ENCODE results near the gene TNS3. TPM values are rescaled to one million over a fixed set of nuclear protein-coding genes. Genes with fewer than 3 reads are reported as not detected.
A peak's percentile ranks its signal among the peaks of the same experiment; 100 is the strongest.

Gene TNS3
- total and polyA plus RNA-seq, 4 experiments from 2014 or later, result 0.11 to 3.2 (median 1.3) TPM; not detected in 1

GRCh38 chr7:47579458-47579857, 2.5 kb downstream of the TNS3 start:
- peaks cover 0 to 6% (median under 1%) of the 10 kb centered on the region in 8 donors for H3K9me3 Mint-ChIP-seq
- H3K4me1 ChIP-seq (ENCODE audit: insufficient read depth, low read length), result no peaks in the 10 kb centered on the region

GRCh38 chr7:47578579-47579270, 3.2 kb downstream of the TNS3 start:
- Histone ChIP-seq H3K27ac (ENCODE audit: low read depth, low read length) (no peak overlapping the region), H3K4me3 (ENCODE audit: low read length in 2 of 2) (no peak overlapping the region), H3K27me3 (ENCODE audit: insufficient read depth, low read length) (no peaks in the 10 kb centered on the region), H3K4me1 (ENCODE audit: insufficient read depth, low read length) (no peaks in the 10 kb centered on the region), H3K9me3 (ENCODE audit: control insufficient read depth in 1 of 2, low read length in 2 of 2) (no peaks in the 10 kb centered on the region), H3K36me3 (ENCODE audit: insufficient read depth, low read length) (no peaks in the 10 kb centered on the region)
- intact Hi-C loops (cut with micrococcal nuclease), result no loop called here
- DNase-seq, result no peak
- Mint-ChIP-seq H3K27ac (no peak overlapping the region), H3K4me1 (peaks cover 0 to 4% (median under 1%) of the 10 kb centered on the region in 4 donors), H3K9me3 (peaks cover 0 to 10% (median 2%) of the 10 kb centered on the region in 8 donors), H3K36me3 (no peaks in the 10 kb centered on the region), H3K4me3 (no peak overlapping the region), H3K27me3 (peaks cover 7 to 20% of the 10 kb centered on the region in 2 donors)
- ChIA-PET CTCF (ENCODE audit: partially characterized antibody) (no interaction called here), POLR2A (ENCODE audit: partially characterized antibody) (no interaction called here)

More at GRCh38 chr7:47579458-47579857, 2.5 kb downstream of the TNS3 start:
- POLR2A ChIA-PET (ENCODE audit: partially characterized antibody), result no interaction called here
- no peak for DNase-seq
- H3K27me3 Mint-ChIP-seq, result peaks cover 7 to 21% of the 10 kb centered on the region in 2 donors
- no peak overlapping the region for H3K4me3 ChIP-seq (ENCODE audit: low read length in 2 of 2)
- intact Hi-C loops (cut with micrococcal nuclease), result no loop called here
- no peaks in the 10 kb centered on the region for H3K36me3 ChIP-seq (ENCODE audit: insufficient read depth, low read length)
- CTCF ChIA-PET (ENCODE audit: partially characterized antibody), result no interaction called here
- H3K27ac Mint-ChIP-seq, result no peak overlapping the region
- peaks cover 0 to 4% (median under 1%) of the 10 kb centered on the region in 4 donors for H3K4me1 Mint-ChIP-seq
- H3K36me3 Mint-ChIP-seq, result no peaks in the 10 kb centered on the region
- no peak overlapping the region for H3K27ac ChIP-seq (ENCODE audit: low read depth, low read length)
- no peak overlapping the region for H3K4me3 Mint-ChIP-seq
- H3K27me3 ChIP-seq (ENCODE audit: insufficient read depth, low read length), result no peaks in the 10 kb centered on the region
- H3K9me3 ChIP-seq (ENCODE audit: control insufficient read depth in 1 of 2, low read length in 2 of 2), result no peaks in the 10 kb centered on the region

- Mint-ChIP-seq H3K36me3 (no peaks in the 10 kb centered on the region), H3K27ac (no peak overlapping the region), H3K9me3 (peaks cover 0 to 10% (median under 1%) of the 10 kb centered on the region in 8 donors), H3K4me1 (peaks cover 0 to 4% (median under 1%) of the 10 kb centered on the region in 4 donors), H3K27me3 (peaks cover 7 to 8% of the 10 kb centered on the region in 2 donors), H3K4me3 (no peak overlapping the region)
- Histone ChIP-seq H3K27ac (ENCODE audit: low read depth, low read length) (no peak overlapping the region), H3K9me3 (ENCODE audit: control insufficient read depth in 1 of 2, low read length in 2 of 2) (no peaks in the 10 kb centered on the region), H3K4me1 (ENCODE audit: insufficient read depth, low read length) (no peaks in the 10 kb centered on the region), H3K36me3 (ENCODE audit: insufficient read depth, low read length) (no peaks in the 10 kb centered on the region), H3K27me3 (ENCODE audit: insufficient read depth, low read length) (no peaks in the 10 kb centered on the region), H3K4me3 (ENCODE audit: low read length in 2 of 2) (no peak overlapping the region)
- intact Hi-C loops (cut with micrococcal nuclease), result no loop called here
- CTCF ChIA-PET (ENCODE audit: partially characterized antibody), result no interaction called here
- no peak for DNase-seq
- POLR2A ChIA-PET (ENCODE audit: partially characterized antibody), result no interaction called here
Measured at GRCh38 chr7:47577321-47577919, 4.5 kb downstream of the TNS3 start.

- H3K27me3 Mint-ChIP-seq, result peaks cover 7% of the 10 kb centered on the region in 2 donors
- intact Hi-C loops (cut with micrococcal nuclease), result no loop called here
- H3K4me3 Mint-ChIP-seq, result no peak overlapping the region
- no peaks in the 10 kb centered on the region for H3K9me3 ChIP-seq (ENCODE audit: control insufficient read depth in 1 of 2, low read length in 2 of 2)
- H3K36me3 ChIP-seq (ENCODE audit: insufficient read depth, low read length), result no peaks in the 10 kb centered on the region
- peaks cover 0 to 10% (median under 1%) of the 10 kb centered on the region in 8 donors for H3K9me3 Mint-ChIP-seq
- no peaks in the 10 kb centered on the region for H3K4me1 ChIP-seq (ENCODE audit: insufficient read depth, low read length)
- no peaks in the 10 kb centered on the region for H3K36me3 Mint-ChIP-seq
- peaks cover 0 to 4% (median under 1%) of the 10 kb centered on the region in 4 donors for H3K4me1 Mint-ChIP-seq
- CTCF ChIA-PET (ENCODE audit: partially characterized antibody), result no interaction called here
- H3K4me3 ChIP-seq (ENCODE audit: low read length in 2 of 2), result no peak overlapping the region
- H3K27me3 ChIP-seq (ENCODE audit: insufficient read depth, low read length), result no peaks in the 10 kb centered on the region
- no peak overlapping the region for H3K27ac ChIP-seq (ENCODE audit: low read depth, low read length)
- H3K27ac Mint-ChIP-seq, result no peak overlapping the region
- POLR2A ChIA-PET (ENCODE audit: partially characterized antibody), result no interaction called here
- no peak for DNase-seq
Measured at GRCh38 chr7:47576866-47577306, 5.0 kb downstream of the TNS3 start.

GRCh38 chr7:47576031-47576865, 5.7 kb downstream of the TNS3 start:
- intact Hi-C loops (cut with micrococcal nuclease), result no loop called here
- H3K4me3 Mint-ChIP-seq, result no peak overlapping the region
- peaks cover 0 to 4% (median under 1%) of the 10 kb centered on the region in 4 donors for H3K4me1 Mint-ChIP-seq
- no peak overlapping the region for H3K27ac Mint-ChIP-seq
- no peak for DNase-seq
- Histone ChIP-seq H3K4me1 (ENCODE audit: insufficient read depth, low read length) (no peaks in the 10 kb centered on the region), H3K27me3 (ENCODE audit: insufficient read depth, low read length) (no peaks in the 10 kb centered on the region), H3K4me3 (ENCODE audit: low read length in 2 of 2) (no peak overlapping the region), H3K27ac (ENCODE audit: low read depth, low read length) (no peak overlapping the region), H3K9me3 (ENCODE audit: control insufficient read depth in 1 of 2, low read length in 2 of 2) (no peaks in the 10 kb centered on the region), H3K36me3 (ENCODE audit: insufficient read depth, low read length) (no peaks in the 10 kb centered on the region)
- peaks cover 0 to 10% (median 1%) of the 10 kb centered on the region in 8 donors for H3K9me3 Mint-ChIP-seq
- ChIA-PET POLR2A (ENCODE audit: partially characterized antibody) (no interaction called here), CTCF (ENCODE audit: partially characterized antibody) (no interaction called here)
- H3K36me3 Mint-ChIP-seq, result no peaks in the 10 kb centered on the region
- H3K27me3 Mint-ChIP-seq, result peaks cover 7% of the 10 kb centered on the region in 2 donors

GRCh38 chr7:47574482-47575329, 7.2 kb downstream of the TNS3 start:
- H3K4me1 ChIP-seq (ENCODE audit: insufficient read depth, low read length), result no peaks in the 10 kb centered on the region
- intact Hi-C loops (cut with micrococcal nuclease), result no loop called here
- H3K4me3 ChIP-seq (ENCODE audit: low read length in 2 of 2), result no peak overlapping the region

More at GRCh38 chr7:47574482-47575329, 7.2 kb downstream of the TNS3 start:
- Histone ChIP-seq H3K36me3 (ENCODE audit: insufficient read depth, low read length) (no peaks in the 10 kb centered on the region), H3K27me3 (ENCODE audit: insufficient read depth, low read length) (no peaks in the 10 kb centered on the region), H3K27ac (ENCODE audit: low read depth, low read length) (no peak overlapping the region), H3K9me3 (ENCODE audit: control insufficient read depth in 1 of 2, low read length in 2 of 2) (no peaks in the 10 kb centered on the region)
- Mint-ChIP-seq H3K27ac (peak overlapping the region in 1 of 7 donors; percentile 48), H3K27me3 (no peaks in the 10 kb centered on the region), H3K9me3 (peaks cover 0 to 8% (median 2%) of the 10 kb centered on the region in 8 donors), H3K4me1 (peaks cover 0 to 2% (median 0%) of the 10 kb centered on the region in 4 donors), H3K36me3 (no peaks in the 10 kb centered on the region), H3K4me3 (no peak overlapping the region)
- ChIA-PET POLR2A (ENCODE audit: partially characterized antibody) (no interaction called here), CTCF (ENCODE audit: partially characterized antibody) (no interaction called here)
- DNase-seq, result no peak

Measured in CD4-positive, alpha-beta memory T cell (primary cell).